GM10248 (cell line): ENCODE data around the gene HGFAC.

Experiments
- CTCF ChIA-PET: fragments of 300-600 bp; sonication (Branson Sonifier 250); formaldehyde crosslinking; extraction: SDS; loops from one replicate; lab custom pipeline; 2021; ENCODE audit warnings: antibody characterized with exemption; lab: Yijun Ruan, JAX
- POLR2A ChIA-PET: fragments of 350-650 bp; sonication (Branson Sonifier 250); formaldehyde crosslinking; extraction: SDS; loops from one replicate; lab custom pipeline; 2020; ENCODE audit warnings: antibody characterized with exemption; lab: Yijun Ruan, JAX
- DNase-seq: peaks from one replicate; pipeline ENCODE4 v3.0.0; 2012; ENCODE audit errors: extremely low spot score
- CTCF ChIP-seq: IDR thresholded peaks from 2 replicates; pipeline ENCODE4 v1.5.1; 2012; ENCODE audit warnings: mild to moderate bottlenecking, low read depth; ENCODE audit errors: extremely low read depth, missing control alignments, control extremely low read depth

Gene HGFAC

GRCh38 chr4:3492741-3493719 lies 51.3 kb downstream of the HGFAC start:
- CTCF ChIA-PET: interaction anchor here (1.3 to 1.7 kb wide), 2 partner anchors 12 kb away, joined by 7 read pairs; no protein-coding TSS in a partner anchor
- DNase-seq: no peak

GRCh38 chr4:3493720-3494461 lies 52.1 kb downstream of the HGFAC start:
- ChIA-PET CTCF (interaction anchor here (1.3 kb wide), 1 partner anchor 13 kb away, joined by 7 read pairs; no protein-coding TSS in a partner anchor), POLR2A (no interaction called here)
- TF ChIP-seq CTCF: no peak
- DNase-seq: no peak

More at GRCh38 chr4:3492741-3493719, 51.3 kb downstream of the HGFAC start:
- POLR2A ChIA-PET: no interaction called here
- TF ChIP-seq CTCF: no peak

GRCh38 chr4:3494462-3494871 lies 52.7 kb downstream of the HGFAC start:
- ChIA-PET CTCF (interaction anchor here (1.3 kb wide), 1 partner anchor 14 kb away, joined by 7 read pairs; no protein-coding TSS in a partner anchor), POLR2A (no interaction called here)
- DNase-seq: no peak
- no peak for TF ChIP-seq CTCF

GRCh38 chr4:3495204-3495975 lies 53.6 kb downstream of the HGFAC start:
- no peak for TF ChIP-seq CTCF
- ChIA-PET POLR2A (no interaction called here), CTCF (interaction anchor here (0.8 kb wide), 1 partner anchor 15 kb away, joined by 3 read pairs; no protein-coding TSS in a partner anchor)
- DNase-seq: no peak

- no peak for TF ChIP-seq CTCF
- ChIA-PET POLR2A (no interaction called here), CTCF (interaction anchor here (1.0 kb wide), 1 partner anchor 15 kb away, joined by 7 read pairs; no protein-coding TSS in a partner anchor)
- DNase-seq: no peak
Measured at GRCh38 chr4:3496021-3496420, 54.3 kb downstream of the HGFAC start.
